ENCODE data around the gene ULBP2. TPM values are rescaled to one million over a fixed set of nuclear protein-coding genes. Genes with fewer than 3 reads are reported as not detected.
"Not testable (repeated sequence)": the region's sequence is repeated elsewhere in the genome, so short reads cannot be mapped to it uniquely, and the experiment has no call there.

ULBP2 gene
- total RNA-seq, 1 experiment from 2014 or later, result 4.9 TPM

GRCh38 chr6:149969635-149970034 is 27.8 kb downstream of the ULBP2 start:
- Mint-ChIP-seq H3K4me1 (ENCODE audit: low read depth, unreplicated experiment) (no peaks in the 10 kb centered on the region), H3K9me3 (ENCODE audit: unreplicated experiment) (no peaks in the 10 kb centered on the region), H3K27me3 (ENCODE audit: insufficient read depth, unreplicated experiment) (peaks cover 3% of the 10 kb centered on the region), H3K27ac (ENCODE audit: unreplicated experiment) (no peak overlapping the region), H3K36me3 (ENCODE audit: insufficient read depth, unreplicated experiment) (peaks cover 3% of the 10 kb centered on the region), H3K4me3 (ENCODE audit: unreplicated experiment) (no peak overlapping the region)
- intact Hi-C loops (cut with micrococcal nuclease; ENCODE audit: unreplicated experiment), result no loop called here
- ChIA-PET CTCF (no interaction called here), POLR2A (no interaction called here)
- no peak for DNase-seq
- no peaks in the 10 kb centered on the region for H3K27me3 ChIP-seq (replicated peaks; ENCODE audit: control insufficient read depth, insufficient read depth, low read length)
- TF ChIP-seq CTCF (IDR thresholded peaks at IDR 0.05; ENCODE audit: insufficient read depth in 1 of 2, low read depth in 1 of 2, low read length in 1 of 2, severe bottlenecking in 1 of 2, unreplicated experiment in 1 of 2), result no peak
- no peaks in the 10 kb centered on the region for H3K4me1 ChIP-seq
- H3K4me3 ChIP-seq (ENCODE audit: low read depth, low read length), result no peak overlapping the region
- H3K36me3 ChIP-seq (ENCODE audit: control insufficient read depth, insufficient read depth, low read length), result no peaks in the 10 kb centered on the region
- no peaks in the 10 kb centered on the region for H3K9me3 ChIP-seq
- BruUV-seq (replicated peaks), result no TSS peak

GRCh38 chr6:149974394-149974793 is 32.6 kb downstream of the ULBP2 start:
- H3K9me3 ChIP-seq; H3K36me3 ChIP-seq (ENCODE audit: control insufficient read depth, insufficient read depth, low read length); H3K27me3 ChIP-seq (replicated peaks; ENCODE audit: control insufficient read depth, insufficient read depth, low read length); H3K4me1 ChIP-seq; POLR2A ChIA-PET; DNase-seq; H3K4me1 Mint-ChIP-seq (ENCODE audit: low read depth, unreplicated experiment); H3K36me3 Mint-ChIP-seq (ENCODE audit: insufficient read depth, unreplicated experiment); H3K4me3 Mint-ChIP-seq (ENCODE audit: unreplicated experiment); BruUV-seq (replicated peaks); H3K9me3 Mint-ChIP-seq (ENCODE audit: unreplicated experiment); intact Hi-C loops (cut with micrococcal nuclease; ENCODE audit: unreplicated experiment); H3K4me3 ChIP-seq (ENCODE audit: low read depth, low read length); H3K27ac Mint-ChIP-seq (ENCODE audit: unreplicated experiment): not testable (repeated sequence)
- H3K27me3 Mint-ChIP-seq (ENCODE audit: insufficient read depth, unreplicated experiment), result peaks cover 13% of the 10 kb centered on the region
- CTCF ChIA-PET, result interaction anchor here (0.7 kb wide), 1 partner anchor 11 kb away, joined by 3 read pairs; the partner anchor contains the start of gene ULBP1

GRCh38 chr6:149974825-149975224 is 33.0 kb downstream of the ULBP2 start:
- no TSS peak for BruUV-seq (replicated peaks)
- peaks cover 13% of the 10 kb centered on the region for H3K27me3 Mint-ChIP-seq (ENCODE audit: insufficient read depth, unreplicated experiment)
- no peaks in the 10 kb centered on the region for H3K4me1 Mint-ChIP-seq (ENCODE audit: low read depth, unreplicated experiment)
- Histone ChIP-seq H3K4me3 (ENCODE audit: low read depth, low read length) (no peak overlapping the region), H3K27me3 (replicated peaks; ENCODE audit: control insufficient read depth, insufficient read depth, low read length) (no peaks in the 10 kb centered on the region; the same call in 1 of the 2 replicates), H3K36me3 (ENCODE audit: control insufficient read depth, insufficient read depth, low read length) (no peaks in the 10 kb centered on the region), H3K9me3 (no peaks in the 10 kb centered on the region), H3K4me1 (no peaks in the 10 kb centered on the region)
- H3K4me3 Mint-ChIP-seq (ENCODE audit: unreplicated experiment), result no peak overlapping the region
- no peak for TF ChIP-seq CTCF (IDR thresholded peaks at IDR 0.05; ENCODE audit: insufficient read depth in 1 of 2, low read depth in 1 of 2, low read length in 1 of 2, severe bottlenecking in 1 of 2, unreplicated experiment in 1 of 2)
- no peaks in the 10 kb centered on the region for H3K9me3 Mint-ChIP-seq (ENCODE audit: unreplicated experiment)
- intact Hi-C loops (cut with micrococcal nuclease; ENCODE audit: unreplicated experiment), result no loop called here
- no peaks in the 10 kb centered on the region for H3K36me3 Mint-ChIP-seq (ENCODE audit: insufficient read depth, unreplicated experiment)
- ChIA-PET CTCF (no interaction called here), POLR2A (no interaction called here)
- DNase-seq, result no peak
- no peak overlapping the region for H3K27ac Mint-ChIP-seq (ENCODE audit: unreplicated experiment)

GRCh38 chr6:149975400-149975799 is 33.6 kb downstream of the ULBP2 start:
- no peak overlapping the region for H3K4me3 Mint-ChIP-seq (ENCODE audit: unreplicated experiment)
- H3K36me3 Mint-ChIP-seq (ENCODE audit: insufficient read depth, unreplicated experiment), result no peaks in the 10 kb centered on the region
- Histone ChIP-seq H3K36me3 (ENCODE audit: control insufficient read depth, insufficient read depth, low read length) (no peaks in the 10 kb centered on the region), H3K27me3 (replicated peaks; ENCODE audit: control insufficient read depth, insufficient read depth, low read length) (no peaks in the 10 kb centered on the region; the same call in 1 of the 2 replicates), H3K9me3 (no peaks in the 10 kb centered on the region), H3K4me3 (ENCODE audit: low read depth, low read length) (no peak overlapping the region), H3K4me1 (no peaks in the 10 kb centered on the region)
- H3K27ac Mint-ChIP-seq (ENCODE audit: unreplicated experiment), result no peak overlapping the region
- ChIA-PET POLR2A (no interaction called here), CTCF (no interaction called here)
- H3K9me3 Mint-ChIP-seq (ENCODE audit: unreplicated experiment), result no peaks in the 10 kb centered on the region
- H3K27me3 Mint-ChIP-seq (ENCODE audit: insufficient read depth, unreplicated experiment), result peaks cover 13% of the 10 kb centered on the region
- intact Hi-C loops (cut with micrococcal nuclease; ENCODE audit: unreplicated experiment), result no loop called here
- no peak for TF ChIP-seq CTCF (IDR thresholded peaks at IDR 0.05; ENCODE audit: insufficient read depth in 1 of 2, low read depth in 1 of 2, low read length in 1 of 2, severe bottlenecking in 1 of 2, unreplicated experiment in 1 of 2)
- H3K4me1 Mint-ChIP-seq (ENCODE audit: low read depth, unreplicated experiment), result no peaks in the 10 kb centered on the region
- BruUV-seq (replicated peaks), result no TSS peak
- DNase-seq, result no peak

All from Caco-2 (cell line).